Muscle of arm (tissue), 12 donors: ENCODE data around the gene GGA1. TPM values are rescaled to one million over a fixed set of nuclear protein-coding genes. Genes with fewer than 3 reads are reported as not detected.
"Not testable (repeated sequence)": the region's sequence is repeated elsewhere in the genome, so short reads cannot be mapped to it uniquely, and the experiment has no call there.

Experiments
- DNase-seq: peaks from one replicate; pipeline ENCODE4 v3.0.0-alpha.2; 2013
- polyA plus RNA-seq, 12 donors: library from polyadenylated mRNA; unstranded; fragments of 120-200 nt; gene quantifications; one replicate each; pipeline ENCODE4 v1.2.1, GENCODE V29; 2013; ENCODE audit not compliant: insufficient read length in 12 of 12

GGA1 gene
- polyA plus RNA-seq, 12 donors: 24.7 to 53.2 (median 39.4) TPM; not detected in 1

GRCh38 chr22:37607010-37607934, 1.4 kb upstream of the GGA1 start:
- DNase-seq: peak; percentile 82

- DNase-seq: no peak
These were observed 628 bp upstream of the GGA1 start for GRCh38 chr22:37607935-37608476.

DNA sequence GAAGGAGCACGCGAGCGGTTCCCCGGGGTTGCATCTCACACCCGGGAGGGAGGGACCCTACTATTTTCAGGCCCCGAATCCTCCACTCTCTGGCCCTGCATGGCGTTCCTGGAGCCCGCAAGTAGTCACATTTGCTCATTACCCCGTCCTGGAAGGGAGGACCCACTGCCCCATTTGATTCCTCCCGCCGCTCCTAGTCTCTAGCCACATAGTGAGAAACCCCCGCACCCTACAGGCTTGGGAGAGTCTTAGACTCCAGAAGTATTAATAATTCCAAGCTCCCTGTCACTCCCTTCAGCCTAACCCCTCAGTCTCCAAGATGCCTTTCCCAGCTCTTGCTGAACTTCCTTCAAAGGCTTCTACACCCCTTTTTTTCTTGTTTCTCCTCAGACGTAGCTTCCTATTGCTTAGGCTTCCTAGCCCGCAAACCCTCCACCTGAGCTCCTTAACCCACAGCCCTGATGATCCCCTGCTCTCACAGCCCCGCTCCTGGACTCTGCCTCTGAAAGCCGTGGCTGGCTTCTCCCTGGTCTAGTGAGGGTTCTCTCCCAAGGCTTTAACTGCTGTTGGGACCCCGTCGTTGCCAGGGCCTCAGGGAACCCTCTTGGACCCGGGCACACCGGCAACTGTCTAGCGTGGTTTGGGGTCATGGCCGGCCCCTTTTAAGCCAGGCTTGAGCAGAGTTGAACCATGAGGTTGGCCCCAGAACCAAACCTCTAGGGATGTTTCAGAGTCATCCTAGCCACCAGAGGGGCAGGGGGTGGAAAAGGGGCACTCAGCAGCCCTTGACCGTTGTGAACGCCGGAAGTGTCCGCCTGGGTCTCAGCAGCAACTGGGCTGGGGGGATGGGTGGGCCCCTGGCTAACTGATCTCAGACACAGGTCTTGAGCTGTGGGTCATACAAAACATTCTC, 862 bp downstream of the GGA1 start:
- DNase-seq: peak; percentile 47

DNA sequence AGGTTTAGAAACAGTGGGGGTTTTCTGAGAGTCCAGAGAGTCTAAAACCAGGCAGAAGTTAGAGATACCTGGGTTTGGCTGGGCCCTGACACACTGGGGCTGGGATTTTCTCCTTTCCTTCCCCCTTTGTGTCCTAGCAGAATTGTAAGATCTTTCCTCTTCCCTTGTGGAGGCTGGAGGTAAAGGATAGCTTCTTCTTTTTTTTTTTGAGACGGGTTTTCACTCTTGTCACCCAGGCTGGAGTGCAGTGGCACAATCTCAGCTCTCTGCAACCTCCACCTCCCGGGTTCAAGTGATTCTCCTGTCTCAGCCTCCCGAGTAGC, 1.5 kb downstream of the GGA1 start:
- not testable (repeated sequence) for DNase-seq

- no peak for DNase-seq
These were observed 2.0 kb downstream of the GGA1 start for GRCh38 chr22:37610480-37611129.

GRCh38 chr22:37611207-37611606, 2.6 kb downstream of the GGA1 start:
- DNase-seq: no peak

- no peak for DNase-seq
These were observed 7.8 kb downstream of the GGA1 start for GRCh38 chr22:37616201-37617083.

DNA sequence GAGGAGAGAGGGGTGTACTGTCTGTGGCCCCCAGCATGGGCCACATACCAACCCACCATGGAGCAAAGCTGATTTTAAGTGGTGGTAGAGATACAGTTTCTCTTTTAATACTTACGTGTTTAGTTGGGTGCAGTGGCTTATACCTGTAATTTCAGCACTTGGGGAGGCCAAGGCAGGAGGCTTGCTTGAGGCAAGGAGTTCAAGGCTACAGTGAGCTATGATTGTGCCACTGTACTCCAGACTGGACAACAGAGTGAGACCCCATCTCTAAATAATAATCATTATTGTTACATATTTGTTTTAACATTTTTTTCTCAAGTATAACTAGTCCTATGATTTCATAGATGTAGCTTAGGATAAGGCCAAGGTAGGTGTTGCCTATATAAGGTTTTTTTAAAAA, 8.8 kb downstream of the GGA1 start:
- no peak for DNase-seq

GRCh38 chr22:37618072-37618656, 9.5 kb downstream of the GGA1 start:
- no peak for DNase-seq

GRCh38 chr22:37618674-37619073, 10.0 kb downstream of the GGA1 start:
- no peak for DNase-seq

- DNase-seq: no peak
These were observed 11.4 kb downstream of the GGA1 start for GRCh38 chr22:37619991-37620390.

GRCh38 chr22:37621352-37621860, 12.8 kb downstream of the GGA1 start:
- DNase-seq: no peak

DNA sequence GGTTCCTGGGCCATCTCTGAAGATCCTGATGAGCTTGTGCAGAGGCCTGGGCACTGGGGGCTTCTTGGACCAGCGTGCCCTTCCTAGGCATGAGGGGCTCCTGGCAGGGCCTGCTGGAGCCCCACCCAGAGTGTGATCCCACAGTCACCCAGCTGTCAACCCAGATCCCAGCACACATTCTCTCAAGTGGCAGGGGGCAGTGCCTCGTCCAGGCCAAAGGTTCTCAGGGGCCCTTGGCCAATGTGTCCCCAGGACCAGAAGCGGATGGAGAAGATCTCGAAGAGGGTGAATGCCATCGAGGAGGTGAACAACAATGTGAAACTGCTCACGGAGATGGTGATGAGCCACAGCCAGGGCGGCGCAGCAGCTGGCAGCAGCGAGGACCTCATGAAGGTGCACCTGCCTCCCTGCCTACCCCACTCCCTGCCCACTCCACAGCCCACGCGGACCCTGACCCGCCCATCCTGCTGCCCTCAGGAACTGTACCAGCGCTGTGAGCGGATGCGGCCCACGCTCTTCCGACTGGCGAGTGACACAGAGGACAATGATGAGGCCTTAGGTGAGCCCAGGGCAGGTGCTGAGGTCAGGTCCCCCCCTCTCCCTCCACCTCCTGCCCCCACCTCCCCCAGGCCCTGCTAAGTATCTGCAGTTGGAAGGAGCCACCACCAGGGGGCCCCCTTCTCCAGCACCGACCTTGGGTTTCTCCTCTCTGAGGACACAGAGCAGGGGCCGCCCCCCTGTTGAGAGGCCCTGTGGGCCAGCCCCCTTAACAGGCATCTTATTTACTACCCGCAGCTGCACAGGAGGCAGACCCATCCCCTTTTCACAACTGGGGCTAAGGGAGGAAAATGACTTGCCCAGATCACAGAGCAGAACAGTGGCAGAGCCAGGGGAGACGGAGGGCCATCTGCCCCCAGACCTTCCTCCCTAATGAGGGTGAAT, 14.7 kb downstream of the GGA1 start:
- peak; percentile 70 for DNase-seq

GRCh38 chr22:37624017-37624365, 15.4 kb downstream of the GGA1 start:
- DNase-seq: no peak

- no peak for DNase-seq
These were observed 16.2 kb downstream of the GGA1 start for GRCh38 chr22:37624876-37625275.

- no peak for DNase-seq
These were observed 17.1 kb downstream of the GGA1 start for GRCh38 chr22:37625737-37626136.

DNA sequence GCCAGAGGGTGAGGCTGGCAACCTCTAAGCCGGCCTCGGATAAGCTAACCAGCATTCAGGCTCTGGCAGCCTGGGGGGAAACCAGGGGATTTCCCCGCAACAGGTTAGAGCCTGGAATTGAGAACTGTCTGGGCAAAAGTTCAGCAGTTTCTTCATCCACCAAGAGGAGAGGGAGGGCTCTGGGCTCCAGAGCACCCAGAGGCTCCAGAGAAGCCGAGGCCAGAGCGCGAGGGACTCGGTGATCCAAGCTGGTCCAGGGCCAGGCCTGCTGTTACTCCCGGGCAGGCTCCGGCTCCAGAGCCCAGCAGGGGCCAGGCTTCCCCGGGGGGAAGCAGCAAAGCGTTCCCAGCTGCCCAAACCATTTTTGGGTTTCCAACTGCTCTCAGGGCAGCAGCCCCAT, 17.5 kb downstream of the GGA1 start:
- peak; percentile 69 for DNase-seq

GRCh38 chr22:37626556-37627075, 18.0 kb downstream of the GGA1 start:
- DNase-seq: no peak

- DNase-seq: no peak
These were observed 18.5 kb downstream of the GGA1 start for GRCh38 chr22:37627121-37627520.
